Measurements from ENCODE around the gene FAM114A2.

Gene FAM114A2

GRCh38 chr5:153968761-153969562 is 69.7 kb downstream of the FAM114A2 start:
- no peak overlapping the region for H3K27ac ChIP-seq
- no peak for TF ChIP-seq ZFX (IDR thresholded peaks at IDR 0.05)
- no peak for TF ChIP-seq CTCF (conservative IDR thresholded peaks at IDR 0.05)

- TF ChIP-seq CTCF (conservative IDR thresholded peaks at IDR 0.05) (peak; percentile 93), ZFX (IDR thresholded peaks at IDR 0.05) (no peak)
- no peak overlapping the region for H3K27ac ChIP-seq
Observed at GRCh38 chr5:153964880-153965645, 73.6 kb downstream of the FAM114A2 start.

- no peak overlapping the region for H3K27ac ChIP-seq
- TF ChIP-seq CTCF (conservative IDR thresholded peaks at IDR 0.05) = no peak
- TF ChIP-seq ZFX (IDR thresholded peaks at IDR 0.05) = no peak
Observed at GRCh38 chr5:153964191-153964879, 74.4 kb downstream of the FAM114A2 start.

GRCh38 chr5:153960269-153961215 is 78.2 kb downstream of the FAM114A2 start:
- no peak overlapping the region for H3K27ac ChIP-seq

GRCh38 chr5:153959134-153959957 is 79.4 kb downstream of the FAM114A2 start:
- no peak for TF ChIP-seq CTCF (conservative IDR thresholded peaks at IDR 0.05)

More at GRCh38 chr5:153960269-153961215, 78.2 kb downstream of the FAM114A2 start:
- TF ChIP-seq CTCF (conservative IDR thresholded peaks at IDR 0.05) (no peak), ZFX (IDR thresholded peaks at IDR 0.05) (no peak)

GRCh38 chr5:153957205-153957604 is 81.5 kb downstream of the FAM114A2 start:
- TF ChIP-seq ZFX (IDR thresholded peaks at IDR 0.05) (no peak), CTCF (conservative IDR thresholded peaks at IDR 0.05) (no peak)
- no peak overlapping the region for H3K27ac ChIP-seq

More at GRCh38 chr5:153959134-153959957, 79.4 kb downstream of the FAM114A2 start:
- no peak overlapping the region for H3K27ac ChIP-seq

Measured in C4-2B (cell line).